Neural progenitor cell (in vitro differentiated cells): ENCODE measurements around the gene SGSM1. TPM values are rescaled to one million over a fixed set of nuclear protein-coding genes. Genes with fewer than 3 reads are reported as not detected.

Experiments
- DNase-seq: peaks from one replicate; pipeline ENCODE4 v3.0.0-alpha.2; 2016; ENCODE audit warnings: low spot score
- H2AFZ ChIP-seq: fragments of 200-600 bp; sonication (generic); replicated peaks from 2 replicates; pipeline ENCODE4 v1.6.1; 2016; ENCODE audit warnings: antibody characterized with exemption
- H3F3A ChIP-seq: fragments of 200-600 bp; sonication (generic); 2 replicates; pipeline ENCODE4 v1.6.1; 2016; ENCODE audit warnings: antibody characterized with exemption, low read depth
- H3K27ac ChIP-seq: fragments of 200-600 bp; sonication (generic); 2 replicates; pipeline ENCODE4 v1.5.1; 2016; ENCODE audit warnings: mild to moderate bottlenecking
- H3K27me3 ChIP-seq: fragments of 200-600 bp; sonication (generic); 2 replicates; pipeline ENCODE4 v1.6.1; 2016; ENCODE audit warnings: mild to moderate bottlenecking, moderate library complexity
- H3K36me3 ChIP-seq: fragments of 200-600 bp; sonication (generic); 2 replicates; pipeline ENCODE4 v1.5.1; 2016
- H3K4me1 ChIP-seq: fragments of 200-600 bp; sonication (generic); 2 replicates; pipeline ENCODE4 v1.6.1; 2016; ENCODE audit warnings: mixed run types
- H3K4me2 ChIP-seq: fragments of 200-600 bp; sonication (generic); 2 replicates; pipeline ENCODE4 v1.6.1; 2016
- H3K4me3 ChIP-seq: fragments of 200-600 bp; sonication (generic); 2 replicates; pipeline ENCODE4 v1.5.1; 2016
- H3K79me2 ChIP-seq: fragments of 200-600 bp; sonication (generic); 2 replicates; pipeline ENCODE4 v1.6.1; 2016; ENCODE audit warnings: low read depth
- H3K9ac ChIP-seq: fragments of 200-600 bp; sonication (generic); 2 replicates; pipeline ENCODE4 v1.6.1; 2016
- H3K9me3 ChIP-seq: fragments of 200-600 bp; sonication (generic); 2 replicates; pipeline ENCODE4 v1.5.1; 2016; ENCODE audit warnings: low read depth
- H4K20me1 ChIP-seq: fragments of 200-600 bp; sonication (generic); 2 replicates; pipeline ENCODE4 v1.6.1; 2016; ENCODE audit warnings: low read depth
- H3K27ac Mint-ChIP-seq: 3 replicates; pipeline ENCODE4 v1.8.0; 2021; ENCODE audit warnings: mixed read lengths
- H3K27me3 Mint-ChIP-seq: 2 replicates; pipeline ENCODE4 v1.8.0; 2022; ENCODE audit warnings: low read depth, mild to moderate bottlenecking, inconsistent platforms, moderate library complexity, mixed read lengths; ENCODE audit not compliant: insufficient read depth
- H3K36me3 Mint-ChIP-seq: 3 replicates; pipeline ENCODE4 v1.8.0; 2021; ENCODE audit warnings: mixed read lengths
- H3K4me1 Mint-ChIP-seq: 3 replicates; pipeline ENCODE4 v1.8.0; 2021; ENCODE audit warnings: mixed read lengths
- H3K4me3 Mint-ChIP-seq: 3 replicates; pipeline ENCODE4 v1.8.0; 2021; ENCODE audit warnings: mild to moderate bottlenecking, moderate library complexity, mixed read lengths
- H3K9me3 Mint-ChIP-seq: 3 replicates; pipeline ENCODE4 v1.8.0; 2020; ENCODE audit warnings: mixed read lengths
- EZH2 ChIP-seq: fragments of 200-600 bp; sonication (generic); IDR thresholded peaks from 2 replicates; pipeline ENCODE4 v1.6.1; 2017; ENCODE audit warnings: antibody characterized with exemption, mild to moderate bottlenecking, moderate library complexity
- EZH2phosphoT487 ChIP-seq: fragments of 200-600 bp; sonication (generic); IDR thresholded peaks from 2 replicates; pipeline ENCODE4 v1.6.1; 2017; ENCODE audit warnings: antibody characterized with exemption
- total RNA-seq: library from RNA; depleted of rRNA; stranded (reverse); fragments of >200 nt; gene quantifications from 2 replicates; pipeline ENCODE4 v1.2.3, GENCODE V29; 2015; ENCODE audit warnings: low replicate concordance
- TF ChIP-seq, protein P1 (sequence below): fragments of 200-600 bp; sonication (generic); IDR thresholded peaks from 2 replicates; pipeline ENCODE4 v1.5.1; 2017; ENCODE audit warnings: antibody characterized with exemption, mild to moderate bottlenecking

The SGSM1 gene
- total RNA-seq, 1 donor from 2014 or later: 1.1 TPM

DNA sequence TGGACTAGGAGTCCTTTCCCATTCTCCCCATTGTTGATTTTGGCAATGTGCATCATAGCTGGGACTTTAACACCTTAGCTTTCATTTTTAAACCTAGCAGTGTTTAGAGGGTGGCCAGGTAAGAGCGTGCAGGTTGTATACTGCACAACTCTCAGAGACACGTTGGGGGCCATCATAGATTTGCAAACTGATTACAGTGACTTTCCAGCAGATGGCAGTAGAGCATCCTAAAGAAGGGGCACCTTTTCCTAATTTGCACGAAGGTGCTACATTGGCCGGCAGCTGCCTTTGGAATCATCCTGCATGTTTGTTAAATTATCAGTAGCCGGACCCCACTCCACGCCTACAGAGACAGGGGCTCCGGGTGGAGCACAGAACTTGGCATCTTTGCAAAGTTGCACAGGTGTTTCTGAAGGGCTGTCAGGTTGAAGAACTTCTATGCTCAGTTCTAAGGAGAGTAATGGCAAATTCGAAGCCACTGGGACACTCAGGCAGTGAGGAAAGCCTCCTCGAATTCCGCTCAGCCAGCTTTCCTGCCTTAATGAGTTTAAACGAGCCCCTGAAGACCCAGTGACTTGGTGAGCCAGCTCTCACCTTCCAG, 132.8 kb downstream of the SGSM1 start:
- H3K4me3 Mint-ChIP-seq: no peak overlapping the region
- peak; percentile 82 for DNase-seq
- no peak overlapping the region for H3K27ac Mint-ChIP-seq
- H3K27ac ChIP-seq: no peak overlapping the region
- H3K9me3 ChIP-seq: no peaks in the 10 kb centered on the region
- H3K4me1 Mint-ChIP-seq: peaks cover 10% of the 10 kb centered on the region
- peaks cover 1% of the 10 kb centered on the region for H3K27me3 Mint-ChIP-seq
- TF ChIP-seq, protein P1, sequence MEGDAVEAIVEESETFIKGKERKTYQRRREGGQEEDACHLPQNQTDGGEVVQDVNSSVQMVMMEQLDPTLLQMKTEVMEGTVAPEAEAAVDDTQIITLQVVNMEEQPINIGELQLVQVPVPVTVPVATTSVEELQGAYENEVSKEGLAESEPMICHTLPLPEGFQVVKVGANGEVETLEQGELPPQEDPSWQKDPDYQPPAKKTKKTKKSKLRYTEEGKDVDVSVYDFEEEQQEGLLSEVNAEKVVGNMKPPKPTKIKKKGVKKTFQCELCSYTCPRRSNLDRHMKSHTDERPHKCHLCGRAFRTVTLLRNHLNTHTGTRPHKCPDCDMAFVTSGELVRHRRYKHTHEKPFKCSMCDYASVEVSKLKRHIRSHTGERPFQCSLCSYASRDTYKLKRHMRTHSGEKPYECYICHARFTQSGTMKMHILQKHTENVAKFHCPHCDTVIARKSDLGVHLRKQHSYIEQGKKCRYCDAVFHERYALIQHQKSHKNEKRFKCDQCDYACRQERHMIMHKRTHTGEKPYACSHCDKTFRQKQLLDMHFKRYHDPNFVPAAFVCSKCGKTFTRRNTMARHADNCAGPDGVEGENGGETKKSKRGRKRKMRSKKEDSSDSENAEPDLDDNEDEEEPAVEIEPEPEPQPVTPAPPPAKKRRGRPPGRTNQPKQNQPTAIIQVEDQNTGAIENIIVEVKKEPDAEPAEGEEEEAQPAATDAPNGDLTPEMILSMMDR: peak; percentile 84
- TF ChIP-seq EZH2 (no peak), EZH2phosphoT487 (no peak)
- H3K9ac ChIP-seq: no peak overlapping the region
- no peaks in the 10 kb centered on the region for H3K36me3 ChIP-seq
- H4K20me1 ChIP-seq: no peaks in the 10 kb centered on the region
- no peak overlapping the region for H3K4me3 ChIP-seq
- peaks cover 10% of the 10 kb centered on the region for H3F3A ChIP-seq
- no peaks in the 10 kb centered on the region for H3K9me3 Mint-ChIP-seq
- no peaks in the 10 kb centered on the region for H3K79me2 ChIP-seq
- H3K36me3 Mint-ChIP-seq: no peaks in the 10 kb centered on the region
- no peak overlapping the region for H3K4me2 ChIP-seq
- peaks cover 5% of the 10 kb centered on the region for H3K4me1 ChIP-seq
- no peaks in the 10 kb centered on the region for H3K27me3 ChIP-seq
- H2AFZ ChIP-seq: peak overlapping the region; percentile 30

DNA sequence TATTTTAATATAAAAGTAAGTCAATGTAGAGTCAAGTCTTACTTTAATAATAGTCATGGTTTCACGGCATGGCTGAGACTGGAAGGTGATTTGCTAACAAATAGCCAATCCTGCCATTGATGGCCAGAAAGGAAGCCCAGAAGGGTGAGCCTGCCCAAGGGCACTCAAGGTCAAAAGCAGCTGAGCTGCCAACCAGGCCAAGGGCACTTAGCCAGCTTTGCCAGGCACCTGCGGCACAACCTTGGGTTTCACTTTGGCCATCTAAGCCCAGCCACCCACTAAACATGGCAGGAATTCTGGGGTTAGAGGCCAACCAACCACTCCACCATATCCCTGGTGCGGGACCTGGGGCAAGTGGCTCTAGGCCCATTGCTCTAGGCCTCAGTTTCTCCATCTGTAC, 136.3 kb downstream of the SGSM1 start:
- Mint-ChIP-seq H3K27me3 (peaks cover 7% of the 10 kb centered on the region), H3K4me1 (peaks cover 16% of the 10 kb centered on the region)

DNA sequence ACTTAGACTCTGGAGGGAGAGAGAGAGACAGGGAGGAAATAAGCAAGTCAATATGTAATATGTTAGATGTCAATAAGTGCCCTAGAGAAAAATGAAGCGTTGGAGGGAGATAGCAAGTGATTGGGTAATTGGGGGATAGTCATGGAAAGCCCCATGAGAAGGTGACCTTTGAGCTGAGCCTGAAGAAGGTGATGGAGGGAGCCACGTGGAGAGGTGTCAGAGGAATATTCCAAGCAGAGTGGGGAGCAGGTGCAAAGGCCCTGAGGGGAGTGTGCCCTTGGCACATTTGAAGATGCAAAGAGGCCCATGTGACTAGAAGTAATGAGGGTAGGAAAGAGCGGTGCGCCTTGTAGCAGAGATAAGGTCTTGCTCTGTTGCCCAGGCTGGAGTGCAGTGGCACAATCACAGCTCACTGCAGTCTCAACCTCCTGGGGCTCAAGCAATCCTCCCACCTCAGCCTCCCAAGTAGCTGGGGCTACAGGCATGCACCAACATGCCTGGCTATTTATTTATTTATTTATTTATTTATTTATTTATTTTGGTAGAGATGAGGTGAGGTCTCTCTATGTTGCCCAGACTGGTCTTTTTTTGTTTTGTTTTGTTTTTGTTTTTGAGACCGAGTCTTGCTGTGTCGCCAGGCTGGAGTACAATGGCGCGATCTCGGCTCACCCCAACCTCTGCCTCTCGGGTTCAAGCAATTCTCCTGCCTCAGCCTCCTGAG, 138.4 kb downstream of the SGSM1 start:
- H3F3A ChIP-seq: peaks cover 2% of the 10 kb centered on the region
- Mint-ChIP-seq H3K27me3 (peaks cover 16% of the 10 kb centered on the region), H3K27ac (no peak overlapping the region), H3K4me1 (peaks cover 18% of the 10 kb centered on the region), H3K36me3 (no peaks in the 10 kb centered on the region), H3K9me3 (no peaks in the 10 kb centered on the region), H3K4me3 (no peak overlapping the region)
- no peak overlapping the region for H3K27ac ChIP-seq
- no peak for DNase-seq
- no peaks in the 10 kb centered on the region for H3K36me3 ChIP-seq
- no peak overlapping the region for H2AFZ ChIP-seq
- no peak for TF ChIP-seq EZH2
- TF ChIP-seq, protein P1: no peak
- H4K20me1 ChIP-seq: no peaks in the 10 kb centered on the region
- no peaks in the 10 kb centered on the region for H3K4me1 ChIP-seq
- no peak overlapping the region for H3K4me3 ChIP-seq
- H3K9ac ChIP-seq: no peak overlapping the region
- no peaks in the 10 kb centered on the region for H3K79me2 ChIP-seq
- no peaks in the 10 kb centered on the region for H3K9me3 ChIP-seq
- H3K4me2 ChIP-seq: no peak overlapping the region
- no peaks in the 10 kb centered on the region for H3K27me3 ChIP-seq

More for the DNA sequence above, 136.3 kb downstream of the SGSM1 start:
- TF ChIP-seq, protein P1: no peak
- TF ChIP-seq EZH2phosphoT487: no peak
- no peak for TF ChIP-seq EZH2
- Histone ChIP-seq H3K9me3 (no peaks in the 10 kb centered on the region), H3K9ac (no peak overlapping the region), H4K20me1 (no peaks in the 10 kb centered on the region), H2AFZ (no peak overlapping the region), H3K27me3 (no peaks in the 10 kb centered on the region), H3K4me3 (no peak overlapping the region), H3K36me3 (no peaks in the 10 kb centered on the region), H3K27ac (no peak overlapping the region), H3K4me1 (no peaks in the 10 kb centered on the region), H3K79me2 (no peaks in the 10 kb centered on the region), H3K4me2 (no peak overlapping the region), H3F3A (peaks cover 5% of the 10 kb centered on the region)
- H3K9me3 Mint-ChIP-seq: no peaks in the 10 kb centered on the region
- no peaks in the 10 kb centered on the region for H3K36me3 Mint-ChIP-seq
- DNase-seq: no peak
- no peak overlapping the region for H3K4me3 Mint-ChIP-seq
- no peak overlapping the region for H3K27ac Mint-ChIP-seq
